ENCODE results near the gene TSKU.

TSKU gene

GRCh38 chr11:76844511-76844910 lies 61.4 kb downstream of the TSKU start:
- Histone ChIP-seq H3K4me1 (ENCODE audit: insufficient read depth, low read length, poor library complexity, severe bottlenecking) (no peaks in the 10 kb centered on the region), H3F3A (ENCODE audit: low read depth) (no peaks in the 10 kb centered on the region), H3K4me2 (ENCODE audit: low read depth, low read length, poor library complexity, severe bottlenecking) (no peak overlapping the region), H2AFZ (ENCODE audit: low read length) (no peak overlapping the region), H4K20me1 (ENCODE audit: insufficient read depth, low read length, poor library complexity, severe bottlenecking) (no peaks in the 10 kb centered on the region), H3K36me3 (ENCODE audit: insufficient read depth, low read length) (no peaks in the 10 kb centered on the region), H3K9me3 (ENCODE audit: insufficient read depth, low read depth, low read length) (no peaks in the 10 kb centered on the region), H3K9me2 (replicated peaks; ENCODE audit: low read depth, low read length) (no peaks in the 10 kb centered on the region), H3K9ac (ENCODE audit: low read depth, low read length, poor library complexity, severe bottlenecking) (no peak overlapping the region), H3K27me3 (ENCODE audit: insufficient read depth, low read length, poor library complexity, severe bottlenecking) (no peaks in the 10 kb centered on the region), H3K79me2 (ENCODE audit: insufficient read depth, low read length) (no peaks in the 10 kb centered on the region), H3K4me3 (ENCODE audit: low read length, poor library complexity, severe bottlenecking) (no peak overlapping the region)
- no peak for TF ChIP-seq EZH2phosphoT487 (IDR thresholded peaks at IDR 0.05; ENCODE audit: borderline replicate concordance)
- TF ChIP-seq, protein P1, sequence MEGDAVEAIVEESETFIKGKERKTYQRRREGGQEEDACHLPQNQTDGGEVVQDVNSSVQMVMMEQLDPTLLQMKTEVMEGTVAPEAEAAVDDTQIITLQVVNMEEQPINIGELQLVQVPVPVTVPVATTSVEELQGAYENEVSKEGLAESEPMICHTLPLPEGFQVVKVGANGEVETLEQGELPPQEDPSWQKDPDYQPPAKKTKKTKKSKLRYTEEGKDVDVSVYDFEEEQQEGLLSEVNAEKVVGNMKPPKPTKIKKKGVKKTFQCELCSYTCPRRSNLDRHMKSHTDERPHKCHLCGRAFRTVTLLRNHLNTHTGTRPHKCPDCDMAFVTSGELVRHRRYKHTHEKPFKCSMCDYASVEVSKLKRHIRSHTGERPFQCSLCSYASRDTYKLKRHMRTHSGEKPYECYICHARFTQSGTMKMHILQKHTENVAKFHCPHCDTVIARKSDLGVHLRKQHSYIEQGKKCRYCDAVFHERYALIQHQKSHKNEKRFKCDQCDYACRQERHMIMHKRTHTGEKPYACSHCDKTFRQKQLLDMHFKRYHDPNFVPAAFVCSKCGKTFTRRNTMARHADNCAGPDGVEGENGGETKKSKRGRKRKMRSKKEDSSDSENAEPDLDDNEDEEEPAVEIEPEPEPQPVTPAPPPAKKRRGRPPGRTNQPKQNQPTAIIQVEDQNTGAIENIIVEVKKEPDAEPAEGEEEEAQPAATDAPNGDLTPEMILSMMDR (conservative IDR thresholded peaks at IDR 0.05; ENCODE audit: low read length): no peak

DNA sequence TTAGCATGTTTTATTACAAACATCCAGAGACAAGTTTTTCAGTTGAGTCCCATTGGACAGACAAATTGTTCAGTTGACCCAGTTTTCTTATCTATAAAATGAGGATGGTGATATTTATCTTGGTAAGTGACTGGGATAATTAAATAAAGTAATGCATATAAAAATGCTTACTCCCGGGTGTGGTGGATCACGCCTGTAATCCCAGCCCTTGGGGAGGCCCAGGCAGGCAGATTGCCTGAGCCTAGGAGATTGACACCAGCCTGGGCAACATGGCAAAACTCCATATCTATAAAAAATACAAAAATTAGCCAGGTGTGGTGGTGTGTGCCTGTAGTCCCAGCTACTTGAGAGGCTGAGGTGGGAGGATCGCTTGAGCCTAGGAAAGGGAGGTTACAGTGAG lies 61.9 kb downstream of the TSKU start:
- Histone ChIP-seq H3F3A (ENCODE audit: low read depth) (no peaks in the 10 kb centered on the region), H4K20me1 (ENCODE audit: insufficient read depth, low read length, poor library complexity, severe bottlenecking) (no peaks in the 10 kb centered on the region), H2AFZ (ENCODE audit: low read length) (no peak overlapping the region), H3K79me2 (ENCODE audit: insufficient read depth, low read length) (no peaks in the 10 kb centered on the region), H3K9me2 (replicated peaks; ENCODE audit: low read depth, low read length) (no peaks in the 10 kb centered on the region), H3K9ac (ENCODE audit: low read depth, low read length, poor library complexity, severe bottlenecking) (no peak overlapping the region), H3K4me2 (ENCODE audit: low read depth, low read length, poor library complexity, severe bottlenecking) (no peak overlapping the region), H3K9me3 (ENCODE audit: insufficient read depth, low read depth, low read length) (no peaks in the 10 kb centered on the region), H3K4me3 (ENCODE audit: low read length, poor library complexity, severe bottlenecking) (no peak overlapping the region), H3K4me1 (ENCODE audit: insufficient read depth, low read length, poor library complexity, severe bottlenecking) (no peaks in the 10 kb centered on the region), H3K36me3 (ENCODE audit: insufficient read depth, low read length) (no peaks in the 10 kb centered on the region), H3K27me3 (ENCODE audit: insufficient read depth, low read length, poor library complexity, severe bottlenecking) (no peaks in the 10 kb centered on the region)
- TF ChIP-seq, protein P1 (conservative IDR thresholded peaks at IDR 0.05; ENCODE audit: low read length): no peak
- TF ChIP-seq EZH2phosphoT487 (IDR thresholded peaks at IDR 0.05; ENCODE audit: borderline replicate concordance): no peak

DNA sequence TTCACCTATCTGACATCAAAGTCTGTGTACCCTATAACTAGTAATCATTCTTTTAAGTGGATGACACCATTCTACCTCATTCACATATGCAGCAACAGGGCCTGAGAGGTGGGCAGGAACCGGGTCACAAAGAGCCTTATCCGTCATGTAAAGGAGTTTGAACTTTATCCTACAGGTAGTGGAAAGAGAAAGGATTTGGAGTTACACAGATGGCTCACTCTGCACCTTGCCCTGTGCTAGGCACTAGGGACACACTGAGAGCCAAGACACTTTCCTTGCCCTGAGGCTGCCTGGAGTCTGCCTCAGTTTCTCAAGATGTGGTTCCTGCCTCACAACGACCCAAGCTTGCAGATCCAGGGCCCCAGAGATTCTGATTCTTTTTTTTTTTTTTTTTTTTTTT lies 63.3 kb downstream of the TSKU start:
- Histone ChIP-seq H3K9me2 (replicated peaks; ENCODE audit: low read depth, low read length) (no peaks in the 10 kb centered on the region), H3K4me1 (ENCODE audit: insufficient read depth, low read length, poor library complexity, severe bottlenecking) (no peaks in the 10 kb centered on the region), H3K9me3 (ENCODE audit: insufficient read depth, low read depth, low read length) (no peaks in the 10 kb centered on the region), H2AFZ (ENCODE audit: low read length) (no peak overlapping the region), H3K79me2 (ENCODE audit: insufficient read depth, low read length) (no peaks in the 10 kb centered on the region), H3K27me3 (ENCODE audit: insufficient read depth, low read length, poor library complexity, severe bottlenecking) (no peaks in the 10 kb centered on the region), H3K4me3 (ENCODE audit: low read length, poor library complexity, severe bottlenecking) (no peak overlapping the region), H3F3A (ENCODE audit: low read depth) (no peaks in the 10 kb centered on the region), H3K4me2 (ENCODE audit: low read depth, low read length, poor library complexity, severe bottlenecking) (no peak overlapping the region), H3K36me3 (ENCODE audit: insufficient read depth, low read length) (no peaks in the 10 kb centered on the region), H3K9ac (ENCODE audit: low read depth, low read length, poor library complexity, severe bottlenecking) (no peak overlapping the region), H4K20me1 (ENCODE audit: insufficient read depth, low read length, poor library complexity, severe bottlenecking) (no peaks in the 10 kb centered on the region)
- TF ChIP-seq, protein P1 (conservative IDR thresholded peaks at IDR 0.05; ENCODE audit: low read length): no peak
- TF ChIP-seq EZH2phosphoT487 (IDR thresholded peaks at IDR 0.05; ENCODE audit: borderline replicate concordance): no peak

Data from Loucy (cell line).